HG03045 (cell line): ENCODE data around the gene VCAM1.
"Not testable (repeated sequence)": the region's sequence is repeated elsewhere in the genome, so short reads cannot be mapped to it uniquely, and the experiment has no call there.

Source experiments
- ATAC-seq: cut with Tn5 transposase; IDR thresholded peaks from one replicate; pipeline ENCODE4 v1.9.1; 2021; ENCODE audit warnings: mild to moderate bottlenecking, moderate library complexity; ENCODE audit not compliant: unreplicated experiment

The VCAM1 gene

GRCh38 chr1:100773444-100773843, 53.9 kb downstream of the VCAM1 start:
- no peak for ATAC-seq

GRCh38 chr1:100774370-100774769, 54.8 kb downstream of the VCAM1 start:
- ATAC-seq: no peak

- no peak for ATAC-seq
Measured at GRCh38 chr1:100775483-100775882, 55.9 kb downstream of the VCAM1 start.

DNA sequence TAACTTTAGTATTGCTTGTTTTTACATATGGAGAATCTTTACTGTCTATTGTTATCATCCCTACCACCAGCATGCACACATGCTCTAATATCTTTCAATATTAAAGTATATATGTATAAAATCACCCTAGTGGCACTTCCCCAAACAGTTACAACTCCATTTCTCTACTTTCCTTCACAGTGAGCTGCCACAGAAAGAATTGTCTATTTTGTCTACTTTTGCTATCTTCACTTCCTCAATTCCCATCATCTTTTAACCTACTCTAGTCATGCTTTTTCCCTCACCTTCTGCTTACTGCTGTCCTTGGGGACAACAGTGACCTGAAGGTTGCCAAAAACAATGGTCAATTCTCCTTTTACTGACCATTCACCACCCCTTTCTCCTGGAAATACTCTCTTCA, 59.2 kb downstream of the VCAM1 start:
- no peak for ATAC-seq

DNA sequence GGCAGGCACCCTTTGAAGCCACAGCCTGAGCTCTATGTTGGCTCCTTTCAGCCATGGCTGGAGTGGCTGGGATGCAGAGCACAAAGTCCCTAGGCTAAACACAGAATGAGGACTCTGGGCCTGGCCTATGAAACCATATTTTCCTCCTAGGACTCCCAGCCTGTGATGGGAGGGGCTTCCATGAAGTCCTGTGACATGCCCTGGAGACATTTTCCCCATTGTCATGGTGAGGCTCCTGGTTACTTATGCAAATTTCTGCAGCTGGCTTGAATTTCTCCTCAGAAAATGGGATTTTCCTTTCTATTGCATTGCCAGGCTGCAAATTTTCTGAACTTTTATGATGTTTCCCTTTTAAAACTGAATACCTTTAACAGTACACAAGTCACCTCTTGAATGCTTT, 61.3 kb downstream of the VCAM1 start:
- ATAC-seq: no peak

DNA sequence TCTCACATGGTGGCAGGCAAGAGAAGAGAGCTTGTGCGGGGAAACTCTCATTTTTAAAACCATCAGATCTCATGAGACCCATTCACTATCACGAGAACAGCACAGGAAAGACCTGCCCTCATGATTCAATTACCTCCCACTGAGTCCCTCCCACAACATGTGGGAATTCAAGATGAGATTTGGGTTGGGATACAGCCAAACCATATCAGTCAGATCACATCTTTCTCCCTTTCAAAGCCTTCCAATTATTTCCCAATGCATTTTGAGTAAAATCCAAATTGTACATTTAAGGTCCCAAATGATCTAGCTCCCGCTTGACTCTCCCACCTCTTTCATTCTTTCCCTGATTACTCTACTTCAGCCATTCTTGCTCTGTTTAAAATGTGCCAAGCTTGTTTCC, 62.2 kb downstream of the VCAM1 start:
- ATAC-seq: not testable (repeated sequence)

GRCh38 chr1:100782473-100783039, 63.0 kb downstream of the VCAM1 start:
- ATAC-seq: no peak

DNA sequence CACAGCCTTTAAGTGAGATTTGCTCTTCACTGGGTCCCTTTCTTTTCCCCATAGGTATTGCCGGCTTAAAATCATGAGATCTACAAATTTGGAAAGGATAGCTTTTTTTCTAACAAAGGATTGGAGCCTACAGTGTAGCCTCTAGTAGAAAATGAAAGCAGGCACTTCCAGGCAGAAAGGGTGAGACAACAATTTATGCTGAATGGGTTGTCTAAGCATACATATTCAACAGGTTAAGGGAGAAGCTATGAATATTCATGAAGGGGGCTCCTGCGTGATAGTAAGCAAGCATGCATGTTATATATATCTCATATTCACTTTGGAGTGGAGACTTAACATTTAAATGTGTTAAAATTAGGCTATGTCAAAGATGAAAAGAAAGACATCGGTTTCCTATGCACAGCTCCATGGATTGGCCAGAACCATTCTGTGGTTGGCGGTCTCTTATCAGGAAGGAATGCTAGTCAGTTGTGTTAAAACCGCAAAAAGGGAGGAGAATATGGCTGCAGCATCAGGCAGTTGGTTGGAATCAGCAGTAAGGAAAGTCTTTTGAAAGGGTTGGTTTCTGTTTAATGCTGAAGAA, 66.0 kb downstream of the VCAM1 start:
- no peak for ATAC-seq

GRCh38 chr1:100786870-100787269, 67.3 kb downstream of the VCAM1 start:
- ATAC-seq: no peak
